Activated CD4-positive, alpha-beta T cell treated with anti-CD3 and anti-CD28 coated beads, Interleukin-2, amount 50 U/mL, for 4 hours (primary cell): ENCODE measurements around the gene CYP8B1.

ENCODE experiments used
- DNase-seq, 2 experiments: peaks; one replicate each; pipeline ENCODE4 v3.0.0-alpha.2; 2020

CYP8B1 gene

GRCh38 chr3:42851228-42851834, 24.3 kb downstream of the CYP8B1 start:
- no peak for DNase-seq

GRCh38 chr3:42850263-42850662, 25.4 kb downstream of the CYP8B1 start:
- DNase-seq = no peak

GRCh38 chr3:42849017-42849416, 26.7 kb downstream of the CYP8B1 start:
- no peak for DNase-seq

- no peak for DNase-seq
Observed at GRCh38 chr3:42847731-42848130, 27.9 kb downstream of the CYP8B1 start.

- DNase-seq = no peak
Observed at GRCh38 chr3:42846685-42847522, 28.8 kb downstream of the CYP8B1 start.

- no peak for DNase-seq
Observed at GRCh38 chr3:42844815-42845214, 30.9 kb downstream of the CYP8B1 start.

GRCh38 chr3:42844412-42844713, 31.3 kb downstream of the CYP8B1 start:
- DNase-seq = no peak

GRCh38 chr3:42843713-42844411, 31.8 kb downstream of the CYP8B1 start:
- no peak for DNase-seq

GRCh38 chr3:42841332-42841731, 34.3 kb downstream of the CYP8B1 start:
- DNase-seq = no peak

- peak in 1 of 2 experiments; percentile 12 for DNase-seq
Observed at GRCh38 chr3:42839616-42840015, 36.1 kb downstream of the CYP8B1 start.

- no peak for DNase-seq
Observed at GRCh38 chr3:42838571-42838970, 37.1 kb downstream of the CYP8B1 start.

GRCh38 chr3:42836150-42837123, 39.2 kb downstream of the CYP8B1 start:
- DNase-seq = no peak

GRCh38 chr3:42831321-42831713, 44.4 kb downstream of the CYP8B1 start:
- peak; percentile 67 to 68 for DNase-seq

- no peak for DNase-seq
Observed at GRCh38 chr3:42830437-42831320, 45.0 kb downstream of the CYP8B1 start.

- no peak for DNase-seq
Observed at GRCh38 chr3:42829628-42830436, 45.8 kb downstream of the CYP8B1 start.

GRCh38 chr3:42829083-42829627, 46.5 kb downstream of the CYP8B1 start:
- DNase-seq = no peak

- DNase-seq = no peak
Observed at GRCh38 chr3:42827654-42828053, 48.0 kb downstream of the CYP8B1 start.

- DNase-seq = no peak
Observed at GRCh38 chr3:42827023-42827422, 48.7 kb downstream of the CYP8B1 start.

GRCh38 chr3:42826141-42826540, 49.5 kb downstream of the CYP8B1 start:
- no peak for DNase-seq

- no peak for DNase-seq
Observed at GRCh38 chr3:42823351-42823750, 52.3 kb downstream of the CYP8B1 start.

- DNase-seq = no peak
Observed at GRCh38 chr3:42822828-42823227, 52.9 kb downstream of the CYP8B1 start.
